Stomach (tissue), 4 donors: ENCODE measurements around the gene ACP3.

Experiments used
- POLR2AphosphoS5 ChIP-seq, 3 donors: sonication (generic); formaldehyde crosslinking; IDR thresholded peaks; one replicate each; pipeline ENCODE4 v1.6.1; 2016; ENCODE audit warnings: antibody characterized with exemption in 3 of 3
- TF ChIP-seq, protein P1 (sequence below), 7 experiments: fragments of 450-650 bp in 4 of 7; fragments of 200-600 bp in 3 of 7; sonication (generic) in 3 of 7; IDR thresholded peaks; one replicate each; pipeline ENCODE4 v1.5.1; 2016 to 2019; ENCODE audit warnings: antibody characterized with exemption in 7 of 7, control low read depth in 2 of 7, mild to moderate bottlenecking in 1 of 7

DNA sequence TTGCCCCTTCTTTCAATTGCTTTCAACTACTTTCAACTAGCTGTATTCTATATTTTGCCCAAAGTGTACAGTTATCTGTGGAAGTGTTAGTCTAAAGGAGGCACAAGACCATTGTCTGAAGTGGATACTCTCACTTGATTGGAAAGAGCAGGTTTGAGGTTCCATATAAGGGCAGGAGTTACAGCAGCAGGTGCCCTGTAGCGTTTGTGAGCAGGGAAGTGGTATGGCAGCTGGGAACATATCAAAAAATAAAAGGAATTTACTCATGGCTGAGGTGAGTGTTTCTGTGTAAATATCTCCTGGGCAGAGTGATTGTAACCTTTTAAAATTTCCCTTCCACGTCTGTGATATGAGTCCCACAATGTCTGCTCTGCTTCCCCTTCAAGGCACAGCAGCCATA, 61.6 kb downstream of the ACP3 start:
- TF ChIP-seq, protein P1, sequence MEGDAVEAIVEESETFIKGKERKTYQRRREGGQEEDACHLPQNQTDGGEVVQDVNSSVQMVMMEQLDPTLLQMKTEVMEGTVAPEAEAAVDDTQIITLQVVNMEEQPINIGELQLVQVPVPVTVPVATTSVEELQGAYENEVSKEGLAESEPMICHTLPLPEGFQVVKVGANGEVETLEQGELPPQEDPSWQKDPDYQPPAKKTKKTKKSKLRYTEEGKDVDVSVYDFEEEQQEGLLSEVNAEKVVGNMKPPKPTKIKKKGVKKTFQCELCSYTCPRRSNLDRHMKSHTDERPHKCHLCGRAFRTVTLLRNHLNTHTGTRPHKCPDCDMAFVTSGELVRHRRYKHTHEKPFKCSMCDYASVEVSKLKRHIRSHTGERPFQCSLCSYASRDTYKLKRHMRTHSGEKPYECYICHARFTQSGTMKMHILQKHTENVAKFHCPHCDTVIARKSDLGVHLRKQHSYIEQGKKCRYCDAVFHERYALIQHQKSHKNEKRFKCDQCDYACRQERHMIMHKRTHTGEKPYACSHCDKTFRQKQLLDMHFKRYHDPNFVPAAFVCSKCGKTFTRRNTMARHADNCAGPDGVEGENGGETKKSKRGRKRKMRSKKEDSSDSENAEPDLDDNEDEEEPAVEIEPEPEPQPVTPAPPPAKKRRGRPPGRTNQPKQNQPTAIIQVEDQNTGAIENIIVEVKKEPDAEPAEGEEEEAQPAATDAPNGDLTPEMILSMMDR (IDR thresholded peaks at IDR 0.05): no peak
- TF ChIP-seq POLR2AphosphoS5 (IDR thresholded peaks at IDR 0.05): no peak
